Stimulated activated CD8-positive, alpha-beta memory T cell treated with anti-CD3 and anti-CD28 coated beads, Interleukin-12 subunit alpha, Interleukin-12 subunit beta, amount 100 ng/mL, for 1 hour (primary cell): ENCODE measurements around the gene SF3B6.
"Not testable (repeated sequence)": the region's sequence is repeated elsewhere in the genome, so short reads cannot be mapped to it uniquely, and the experiment has no call there.

Experiments
- DNase-seq: peaks from one replicate; pipeline ENCODE4 v3.0.0-alpha.2; 2020; ENCODE audit warnings: low read depth

SF3B6 gene

DNA sequence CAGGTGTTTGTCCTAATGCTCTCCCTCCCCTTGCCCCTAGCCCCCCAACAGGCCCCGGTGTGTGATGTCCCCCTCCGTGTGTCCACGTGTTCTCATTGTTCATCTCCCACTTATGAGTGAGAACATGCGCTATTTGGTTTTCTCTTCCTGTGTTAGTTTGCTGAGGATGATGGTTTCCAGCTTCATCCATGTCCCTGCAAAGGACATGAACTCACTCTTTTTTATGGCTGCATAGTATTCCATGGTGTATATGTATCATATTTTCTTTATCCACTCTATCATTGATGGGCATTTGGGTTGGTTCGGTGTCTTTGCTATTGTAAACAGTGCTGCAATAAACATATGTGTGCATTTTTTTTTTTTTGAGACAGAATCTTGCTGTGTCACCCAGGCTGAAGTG lies 17.1 kb upstream of the SF3B6 start:
- not testable (repeated sequence) for DNase-seq

DNA sequence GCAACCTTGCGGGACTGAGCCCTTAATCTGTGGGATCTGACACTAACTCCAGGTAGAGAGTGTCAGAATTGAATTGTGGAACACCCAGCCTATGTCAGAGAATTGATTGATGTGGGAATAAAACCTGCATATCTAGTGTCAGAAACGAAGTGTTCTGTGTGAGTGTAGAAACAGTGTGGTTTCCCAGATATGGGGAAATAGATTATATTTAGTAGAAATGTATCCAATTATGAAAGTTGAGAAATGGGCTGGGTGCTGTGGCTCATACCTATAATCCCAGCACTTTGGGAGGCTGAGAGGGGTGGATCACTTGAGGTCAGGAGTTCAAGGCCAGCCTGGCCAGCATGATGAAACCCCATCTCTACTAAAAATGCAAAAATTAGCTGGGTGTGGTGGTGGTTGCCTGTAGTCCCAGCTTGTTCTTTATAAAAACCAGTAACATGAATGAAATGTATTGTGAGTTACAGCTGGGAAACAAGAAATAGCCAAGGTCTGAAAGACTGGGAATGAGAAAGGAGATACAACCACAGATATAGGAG lies 12.8 kb upstream of the SF3B6 start:
- no peak for DNase-seq

DNA sequence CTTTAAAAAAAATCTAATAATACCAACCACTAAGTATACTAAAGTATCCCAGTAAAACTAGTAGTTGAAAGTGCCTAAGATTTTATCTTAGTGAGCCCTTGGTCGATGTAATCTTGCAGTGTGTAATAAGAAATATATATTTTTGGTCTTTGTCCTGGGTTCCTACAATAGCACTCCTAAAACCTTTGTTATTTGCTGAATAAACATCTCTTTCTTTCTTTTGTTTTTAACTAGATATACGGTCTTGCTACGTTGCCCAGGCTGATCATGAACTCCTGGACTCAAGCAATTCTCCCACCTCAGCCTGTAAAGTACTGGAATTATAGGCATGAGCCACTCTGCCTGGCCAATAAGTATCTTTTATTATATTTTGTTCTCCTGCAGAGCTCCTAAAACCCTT lies 10.9 kb upstream of the SF3B6 start:
- DNase-seq = no peak

DNA sequence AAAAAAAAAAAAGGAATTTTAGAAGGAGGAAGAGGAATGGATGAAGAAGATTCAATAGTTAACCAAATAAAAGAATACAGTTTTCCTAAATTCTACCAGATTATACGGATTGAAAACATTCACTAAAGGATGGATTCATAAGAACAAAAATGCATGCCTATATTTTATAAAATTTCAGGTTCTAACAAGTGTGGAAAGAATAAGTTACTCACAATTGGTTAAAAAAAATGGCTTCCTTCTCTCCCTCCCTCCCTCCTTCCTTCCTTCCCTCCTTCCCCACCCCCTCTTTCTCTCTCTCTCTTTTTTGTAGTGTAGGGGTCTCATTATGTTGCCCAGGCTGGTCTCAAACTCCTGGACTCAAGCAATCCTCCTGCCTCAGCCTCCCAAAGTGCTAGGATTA lies 10.1 kb upstream of the SF3B6 start:
- no peak for DNase-seq

DNA sequence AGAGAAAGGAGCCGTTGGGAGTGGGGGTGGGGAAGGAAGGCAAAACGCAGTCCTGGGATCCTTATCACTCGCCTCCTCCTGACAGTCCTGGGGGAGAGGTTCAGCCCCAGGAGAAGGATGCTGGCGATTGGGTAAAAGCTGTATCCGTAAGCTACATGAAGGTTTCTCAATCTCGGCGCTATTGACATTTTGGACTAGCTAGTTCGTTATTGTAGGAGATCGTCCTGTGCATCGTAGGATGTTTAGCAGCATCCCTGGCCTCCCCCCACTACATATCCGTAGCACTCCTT lies 9.0 kb upstream of the SF3B6 start:
- no peak for DNase-seq

DNA sequence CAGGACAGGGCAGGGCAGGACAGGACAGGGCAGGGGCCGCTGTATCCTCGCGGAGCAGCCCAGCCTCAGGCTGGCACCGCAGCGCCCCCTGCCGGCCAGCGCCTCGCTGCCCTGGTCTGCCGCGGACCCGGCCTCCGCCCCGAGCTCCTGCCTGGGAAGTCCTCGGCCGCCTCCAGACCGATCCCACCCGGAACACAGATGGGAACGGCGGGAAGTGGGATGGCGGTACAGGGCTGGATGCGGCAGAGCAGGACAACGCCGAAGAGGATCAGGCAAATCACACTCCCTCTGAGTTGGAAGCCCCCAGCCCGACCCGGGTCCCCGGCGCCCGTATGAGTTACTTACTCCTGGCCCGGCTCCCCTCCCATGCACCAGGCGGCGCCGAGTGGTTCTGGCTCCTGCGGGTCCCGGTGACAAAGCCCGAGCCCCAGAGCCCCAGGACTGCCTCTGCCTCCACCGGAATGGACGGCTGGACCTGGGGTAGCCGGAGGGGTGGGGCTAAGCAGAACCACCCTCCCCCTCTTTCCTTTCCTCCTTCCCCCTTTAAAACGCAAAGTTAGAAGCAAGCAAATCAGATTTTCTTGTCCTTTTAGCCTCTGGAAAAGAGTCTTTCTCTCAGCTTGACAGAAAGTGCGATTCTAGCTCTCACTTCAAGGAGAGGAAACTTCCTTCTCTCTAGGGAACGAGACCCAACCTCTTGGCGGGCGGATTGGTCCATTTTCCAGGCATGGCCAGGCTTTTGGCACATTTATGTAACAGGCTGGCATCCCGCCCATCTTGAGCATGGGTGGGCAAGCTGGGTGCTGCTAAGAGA lies 8.5 kb upstream of the SF3B6 start, which contains the start of gene TP53I3:
Gene TP53I3, minus strand, starts transcription at position 449 of the 814 bp plus-strand sequence. CDS start 508 bp downstream, outside the sequence.
- DNase-seq = peak; percentile 60

DNA sequence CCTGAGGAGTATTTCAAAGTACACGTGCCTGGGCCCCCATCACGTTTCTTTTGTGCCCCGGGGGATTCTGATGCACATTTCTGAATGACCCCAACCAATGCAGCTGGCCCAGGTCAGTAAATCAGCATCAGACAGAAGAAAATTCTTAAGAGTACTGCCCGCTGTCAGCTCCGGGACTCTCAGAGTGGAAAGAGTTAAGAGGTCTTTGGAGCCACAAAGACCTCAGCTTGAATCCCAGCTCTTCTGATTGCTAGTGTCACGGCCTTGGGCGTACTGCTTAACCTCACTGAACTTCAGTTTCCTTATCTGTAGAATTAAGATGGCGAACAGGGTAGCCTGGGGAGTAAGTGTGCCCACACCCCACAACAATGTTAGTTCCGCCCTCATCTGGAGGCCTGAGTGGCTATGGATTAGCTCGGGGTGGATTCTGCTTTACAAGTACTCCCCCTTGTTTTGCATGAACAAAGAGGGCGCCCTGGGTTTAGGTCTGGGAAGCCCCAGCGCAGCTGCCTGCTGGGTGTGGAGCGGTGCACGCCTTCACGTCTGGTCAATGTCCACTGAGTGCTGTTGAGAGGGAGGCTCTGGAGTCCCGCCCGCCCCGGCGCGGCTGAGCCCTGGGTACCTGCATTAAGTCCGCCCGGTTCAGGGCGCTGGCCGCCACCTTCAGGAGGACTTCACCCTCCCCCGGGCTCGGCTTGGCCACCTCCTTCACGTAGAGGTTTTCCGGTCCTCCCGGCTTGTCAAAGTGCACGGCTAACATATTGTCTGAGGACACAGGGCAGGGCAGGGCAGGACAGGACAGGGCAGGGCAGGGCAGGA lies 7.7 kb upstream of the SF3B6 start:
- DNase-seq = no peak

DNA sequence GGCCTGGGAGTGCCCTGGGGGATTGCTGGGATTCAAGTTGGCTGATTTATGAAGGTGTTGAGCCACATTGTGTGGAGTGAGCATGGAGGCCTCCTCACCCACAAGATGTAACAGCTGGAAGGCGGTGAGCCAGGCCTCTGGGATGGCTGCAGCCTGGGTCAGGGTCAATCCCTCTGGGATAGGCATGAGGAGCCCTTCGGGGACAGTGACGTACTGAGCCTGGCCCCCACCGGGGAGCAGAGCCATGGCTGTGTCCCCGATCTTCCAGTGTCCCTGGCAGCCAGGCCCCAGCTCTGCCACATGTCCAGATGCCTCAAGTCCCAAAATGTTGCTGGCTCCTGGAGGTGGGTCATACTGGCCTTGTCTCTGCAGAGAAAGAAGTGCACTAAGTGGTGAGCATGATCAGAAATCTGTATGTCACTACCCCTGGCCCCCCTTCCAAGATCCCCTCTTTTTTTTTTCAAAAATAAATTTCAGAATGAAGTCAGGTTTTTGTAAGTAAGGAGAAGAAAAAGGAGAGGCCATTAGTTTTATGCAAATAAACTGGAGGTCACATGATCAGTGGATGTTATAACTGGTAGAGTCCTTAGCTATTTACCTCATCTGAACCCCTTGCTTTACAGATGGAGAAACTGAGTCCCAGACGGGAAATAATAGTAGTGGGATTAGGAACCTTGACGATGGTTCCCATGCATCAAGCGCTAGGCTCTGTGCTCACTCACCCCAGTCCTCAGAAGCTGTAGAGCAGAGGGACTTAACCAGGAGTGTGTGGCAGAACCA lies 6.9 kb upstream of the SF3B6 start:
- no peak for DNase-seq

DNA sequence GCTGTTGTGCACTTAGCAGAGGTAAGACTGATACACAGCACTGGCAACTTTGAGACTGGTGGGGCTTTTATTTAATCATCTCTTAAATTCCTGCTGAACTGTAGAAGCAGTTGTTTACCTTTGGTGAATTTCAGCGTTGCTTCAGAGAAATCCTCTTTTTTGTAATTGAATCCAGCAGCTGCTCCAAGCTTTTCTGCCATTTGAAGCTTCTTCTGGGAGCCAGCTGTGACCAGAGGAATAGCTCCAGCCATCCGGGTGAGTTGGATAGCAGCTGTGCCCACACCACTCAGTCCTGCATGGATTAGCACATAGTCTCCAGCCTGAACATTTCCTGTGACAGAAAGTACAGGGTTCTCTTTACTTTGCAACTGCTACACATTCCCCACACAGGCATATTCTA lies 4.6 kb upstream of the SF3B6 start:
- no peak for DNase-seq

DNA sequence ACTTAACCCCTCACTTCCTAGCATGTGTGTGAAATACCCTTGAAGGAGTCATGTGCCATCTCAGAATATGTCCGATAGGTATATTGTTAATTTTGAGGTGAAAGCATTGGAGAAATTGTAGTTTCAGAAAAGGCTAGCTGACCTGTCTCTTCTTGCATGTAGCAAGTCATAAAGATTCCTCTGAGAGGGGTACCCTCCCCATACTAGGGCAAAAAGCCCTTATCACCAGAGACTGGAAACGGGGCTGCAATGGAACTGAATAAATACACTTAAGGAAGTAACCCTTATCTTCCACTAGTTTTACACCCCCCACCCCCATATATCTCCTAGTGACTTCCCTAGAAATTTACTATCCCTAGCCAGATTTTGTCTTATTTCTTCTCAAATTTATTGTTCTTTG lies 1.8 kb upstream of the SF3B6 start:
- DNase-seq = no peak

DNA sequence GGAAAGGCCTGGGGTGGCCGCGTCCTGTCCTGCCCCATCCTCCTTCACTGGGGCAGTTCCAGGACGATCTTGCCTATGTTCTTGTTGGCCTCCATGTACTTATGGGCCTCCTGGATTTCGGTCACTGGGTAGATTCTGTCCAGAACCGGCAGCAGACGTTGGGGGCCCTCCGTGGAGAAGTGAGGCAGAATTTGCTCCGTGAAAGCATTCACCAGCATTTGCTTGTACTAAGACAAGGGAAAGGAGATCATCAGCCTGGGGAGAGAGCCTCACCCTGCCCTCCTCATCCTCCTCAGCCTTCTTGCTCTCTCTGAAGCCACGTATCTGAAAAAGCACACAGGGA lies 1.4 kb upstream of the SF3B6 start:
- no peak for DNase-seq

DNA sequence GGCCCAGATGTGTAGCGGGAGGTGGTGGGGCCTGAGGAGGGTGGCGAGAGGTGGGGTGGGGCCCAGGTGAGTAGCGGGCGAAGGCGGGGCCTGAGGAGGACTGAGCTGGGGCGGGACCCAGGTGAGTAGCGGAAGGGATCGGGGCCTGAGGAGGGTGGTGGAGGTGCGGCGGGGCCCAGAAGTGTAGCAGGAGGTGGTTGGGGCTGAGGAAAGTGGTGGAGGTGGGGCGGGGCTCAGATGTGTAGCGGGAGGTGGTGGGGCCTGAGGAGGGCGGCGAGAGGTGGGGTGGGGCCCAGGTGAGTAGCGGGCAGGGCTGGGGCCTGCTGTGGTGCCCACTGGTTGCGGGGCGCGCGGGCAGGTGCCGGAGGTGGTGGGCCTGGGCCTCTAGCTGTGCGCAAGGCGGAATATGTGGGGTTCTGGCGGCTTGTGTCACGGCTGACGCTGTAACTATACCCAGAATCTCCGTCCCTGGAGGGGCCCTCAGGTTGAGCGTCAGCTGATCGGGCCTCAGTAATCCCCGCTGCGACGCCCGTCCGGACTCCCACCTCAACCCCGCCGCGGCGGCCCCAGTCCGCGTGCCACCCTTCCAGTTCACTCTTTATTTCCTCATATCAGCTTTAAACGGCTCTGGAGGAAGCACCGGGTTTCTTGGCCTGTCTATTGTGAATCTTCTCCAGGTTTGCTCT lies 866 bp upstream of the SF3B6 start:
- DNase-seq = no peak

DNA sequence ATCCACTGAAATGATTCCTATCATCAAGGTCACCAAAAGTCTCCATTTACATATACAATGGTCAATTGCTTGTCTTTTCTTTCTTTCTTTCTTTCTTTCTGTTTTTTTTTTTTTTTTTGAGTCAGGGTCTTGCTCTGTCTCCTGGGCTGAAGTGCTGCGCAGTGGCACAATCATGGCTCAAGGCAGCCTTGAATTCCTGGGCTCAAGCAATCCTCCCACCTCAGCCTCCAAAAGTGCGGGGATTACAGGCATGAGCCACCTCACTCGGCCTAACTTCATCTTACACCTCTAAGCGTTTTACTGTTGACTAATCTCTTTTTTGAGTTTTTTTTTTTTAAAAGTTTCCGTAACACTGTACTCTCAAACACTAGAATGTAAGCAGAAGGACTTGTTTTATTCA lies 867 bp downstream of the SF3B6 start:
- no peak for DNase-seq

DNA sequence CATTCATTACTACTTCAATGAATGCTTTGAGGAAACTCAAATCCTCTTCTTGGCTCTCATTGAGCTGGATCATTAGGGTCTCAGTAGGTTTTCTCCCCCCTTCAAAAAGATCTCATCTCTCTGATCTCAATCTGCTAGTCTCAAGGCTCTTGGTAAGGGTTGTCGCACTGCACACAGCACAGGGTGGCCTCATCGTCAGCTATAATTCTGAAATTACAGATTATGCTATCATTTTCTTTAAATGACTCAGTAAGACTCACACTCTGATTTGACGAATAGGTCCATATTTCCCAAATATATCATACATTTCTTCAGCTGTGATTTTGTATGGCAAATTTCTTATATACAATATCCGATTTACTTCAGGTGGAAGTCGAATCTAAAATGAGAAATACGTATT lies 2.3 kb downstream of the SF3B6 start:
- no peak for DNase-seq

DNA sequence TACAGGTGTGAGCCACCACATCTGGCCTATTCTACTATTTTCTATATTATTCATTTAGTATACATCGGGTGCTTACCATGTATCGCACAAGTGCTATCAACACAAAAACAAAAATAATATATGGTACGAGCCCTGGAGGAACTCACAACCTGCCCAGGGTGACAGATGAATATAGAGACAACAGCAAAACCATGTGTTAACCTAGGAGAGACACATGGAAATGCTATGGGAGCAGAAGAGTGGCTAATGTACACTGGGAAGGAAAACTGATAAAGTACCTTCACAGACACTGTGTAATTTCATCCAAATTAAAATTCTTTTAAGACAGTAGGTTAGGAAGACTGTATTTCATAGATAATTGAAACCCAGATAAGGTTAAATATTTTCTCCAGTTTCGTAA lies 3.9 kb downstream of the SF3B6 start:
- no peak for DNase-seq

DNA sequence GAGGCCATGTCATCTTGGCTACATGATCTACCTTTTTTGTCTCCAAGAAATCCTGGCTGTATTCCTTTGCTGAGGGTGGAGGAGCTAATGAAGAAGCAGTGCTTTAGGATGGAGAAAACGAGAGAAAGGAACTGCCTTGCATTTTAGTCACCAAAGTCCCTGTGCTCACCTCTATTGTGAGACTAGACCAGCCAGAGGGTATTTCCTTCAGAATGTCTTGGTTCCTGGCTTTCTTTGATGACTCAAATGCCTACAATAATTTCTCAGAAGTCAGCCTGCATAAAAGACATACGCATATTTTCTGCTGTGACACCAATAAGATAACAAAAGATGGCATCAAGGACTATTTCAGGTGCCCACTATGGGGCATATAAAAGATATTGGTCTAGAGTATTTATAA lies 10.8 kb downstream of the SF3B6 start:
- no peak for DNase-seq

DNA sequence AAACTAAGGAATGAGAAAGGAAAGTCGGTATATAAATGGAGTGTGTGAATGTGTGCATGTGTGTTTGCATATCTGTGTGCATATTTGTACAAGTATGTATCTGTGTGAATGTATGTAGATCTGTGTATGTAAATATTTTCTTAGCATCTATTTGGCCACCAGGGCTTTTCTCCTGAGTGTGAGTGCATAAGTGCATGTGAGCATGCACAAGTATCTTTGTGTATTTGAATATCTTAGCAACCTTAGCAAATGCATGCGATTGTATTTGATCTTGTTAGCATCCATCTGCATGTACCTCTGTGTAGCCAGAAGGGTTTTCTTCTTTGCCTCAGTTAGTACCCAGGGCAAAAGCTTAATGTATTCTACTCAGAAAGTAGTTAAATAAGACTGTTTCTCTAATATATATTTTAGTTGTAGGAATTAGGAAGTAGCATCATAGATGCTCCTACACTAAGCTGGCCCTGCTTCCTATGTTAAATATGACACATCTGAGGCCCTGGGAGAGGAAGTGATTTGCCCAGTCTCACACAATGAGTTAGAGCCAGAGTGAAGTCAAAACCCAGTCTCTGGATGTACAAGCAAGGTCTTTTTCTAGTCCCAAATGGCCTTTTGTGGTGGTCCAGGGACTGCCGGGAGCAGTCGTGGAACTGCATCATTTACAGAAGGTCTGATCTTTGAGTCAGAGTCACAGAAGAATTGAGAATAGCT lies 17.4 kb downstream of the SF3B6 start:
- no peak for DNase-seq

DNA sequence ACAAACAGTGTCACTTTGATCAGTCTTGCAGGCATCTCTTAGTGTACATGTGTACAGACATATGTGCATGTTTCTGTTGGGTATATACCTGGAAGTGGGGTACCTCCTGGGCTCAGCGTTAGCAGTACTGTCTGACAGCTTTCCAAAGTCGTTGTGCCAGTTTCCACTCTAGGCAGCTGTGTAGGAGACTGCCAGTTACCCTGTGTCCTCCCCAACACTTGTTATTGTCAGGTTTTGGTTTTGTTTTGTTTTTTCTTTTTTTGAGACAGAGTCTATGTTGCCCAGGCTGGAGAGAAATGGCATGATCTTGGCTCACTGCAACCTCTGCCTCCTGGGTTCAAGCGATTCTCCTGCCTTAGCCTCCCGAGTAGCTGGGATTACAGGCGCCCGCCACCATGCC lies 20.4 kb downstream of the SF3B6 start:
- DNase-seq = no peak

DNA sequence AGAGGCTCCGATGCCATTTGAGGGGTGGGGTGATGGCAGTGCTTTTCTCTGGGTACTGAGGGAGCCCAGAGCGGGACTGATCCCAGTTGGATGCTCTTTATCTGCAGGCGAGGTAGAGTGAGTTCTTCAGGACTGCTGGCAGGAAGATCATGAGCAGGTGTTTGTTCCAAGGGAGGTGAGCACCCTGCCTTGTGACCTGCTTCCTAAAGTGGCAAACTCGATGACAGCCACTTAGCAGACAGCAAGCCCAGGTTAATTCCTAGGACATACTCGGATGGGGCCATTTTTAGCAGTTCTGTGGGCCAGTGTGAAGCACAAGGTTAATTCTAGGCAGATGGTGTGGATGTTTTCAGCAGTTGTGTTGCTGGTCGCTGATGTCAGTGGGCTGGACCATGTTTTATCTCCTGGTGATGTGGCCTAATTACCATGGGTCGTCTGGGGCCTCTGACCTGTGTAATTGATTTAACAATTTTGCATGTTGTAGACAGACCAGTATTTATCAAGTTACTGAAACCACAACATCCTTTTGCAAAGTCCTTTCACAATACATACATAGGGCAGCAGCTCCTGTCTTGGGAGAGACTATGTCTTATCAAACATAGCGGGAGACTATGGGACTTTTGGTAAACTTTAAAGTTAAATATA lies 21.6 kb downstream of the SF3B6 start:
- DNase-seq = no peak

DNA sequence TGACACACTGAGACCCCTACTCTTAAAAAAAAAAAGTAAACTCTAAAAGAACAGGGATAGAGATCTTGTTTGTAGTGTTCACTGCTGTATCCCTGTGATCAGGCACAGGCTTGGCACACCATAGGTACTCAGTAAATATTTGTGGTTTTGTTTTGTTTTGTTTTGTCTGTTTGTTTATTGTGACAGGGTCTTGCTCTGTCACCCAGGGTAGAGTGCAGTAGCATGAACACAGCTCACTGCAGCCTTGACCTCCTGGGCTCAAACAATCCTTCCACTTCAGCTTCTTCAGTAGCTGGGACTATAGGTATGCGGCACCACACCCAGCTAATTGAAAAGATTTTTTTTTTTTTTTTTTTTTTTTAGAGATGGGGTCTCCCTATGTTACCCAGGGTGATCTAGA lies 23.2 kb downstream of the SF3B6 start:
- DNase-seq = no peak

DNA sequence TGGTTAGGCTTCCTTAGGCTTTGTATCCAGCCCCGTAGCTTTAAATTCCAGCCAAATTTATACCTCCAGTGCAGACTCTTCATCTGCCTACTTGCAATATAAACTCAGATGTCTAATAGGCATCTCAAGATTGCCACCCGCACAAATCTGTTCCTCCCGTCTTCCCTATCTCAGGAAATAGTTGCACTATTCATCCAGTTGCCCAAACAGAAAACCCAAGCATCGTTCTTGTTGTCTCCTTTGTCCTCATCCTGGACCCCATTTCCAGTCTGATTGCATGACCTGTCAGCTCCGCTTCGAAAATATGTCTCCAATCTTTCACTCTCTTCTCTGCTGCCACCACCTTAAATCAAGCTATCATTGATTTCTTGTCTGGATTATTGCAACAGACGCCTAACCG lies 24.3 kb downstream of the SF3B6 start:
- DNase-seq = no peak
